ENCODE results near the gene SPON1. TPM values are rescaled to one million over a fixed set of nuclear protein-coding genes. Genes with fewer than 3 reads are reported as not detected.
"Not testable (repeated sequence)": the region's sequence is repeated elsewhere in the genome, so short reads cannot be mapped to it uniquely, and the experiment has no call there.

Gene SPON1
- total and polyA plus RNA-seq, 12 donors: 2.7 to 116 (median 34.4) TPM

GRCh38 chr11:14273895-14274294 lies 311.4 kb downstream of the SPON1 start:
- WGBS, 4 donors: 89 to 93% (median 91%) methylated on average over 2 of the region's 2 CpGs
- no peak for DNase-seq
- Histone ChIP-seq H3K27ac (no peak overlapping the region), H3K27me3 (no peaks in the 10 kb centered on the region), H3K9me3 (replicated peaks in 1 of 3) (no peaks in the 10 kb centered on the region), H3K4me1 (replicated peaks in 1 of 2) (peaks cover 0 to 5% of the 10 kb centered on the region in 2 donors), H3K4me3 (no peak overlapping the region), H3K36me3 (replicated peaks in 1 of 2) (no peaks in the 10 kb centered on the region)
- TF ChIP-seq CTCF (IDR thresholded peaks at IDR 0.05): no peak
- no peak for TF ChIP-seq POLR2A (IDR thresholded peaks at IDR 0.05)
- intact Hi-C loops (cut with DNase I): no loop called here

GRCh38 chr11:14275076-14275475 lies 312.6 kb downstream of the SPON1 start:
- H3K9me3 ChIP-seq (replicated peaks in 1 of 3): no peaks in the 10 kb centered on the region
- peaks cover 0 to 5% of the 10 kb centered on the region in 2 donors for H3K4me1 ChIP-seq (replicated peaks in 1 of 2)

DNA sequence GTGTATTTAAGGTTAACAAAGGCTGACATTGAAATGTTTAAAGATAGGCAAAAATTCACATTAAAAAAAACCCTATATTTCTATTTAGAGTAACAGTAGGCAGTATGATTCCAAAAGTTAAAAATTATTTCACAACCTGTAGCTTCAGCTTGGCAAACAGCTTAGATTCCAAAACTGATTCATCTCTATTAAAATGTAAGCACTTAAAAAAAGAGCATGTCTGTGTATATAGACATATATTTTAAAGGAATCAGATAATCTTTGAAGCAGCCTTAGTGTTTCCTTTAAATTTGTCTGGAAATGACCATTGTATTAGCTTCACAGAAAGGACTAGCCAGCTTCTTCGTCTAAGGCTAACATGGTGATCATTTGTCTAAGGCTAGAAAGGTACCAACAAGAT lies 316.3 kb downstream of the SPON1 start:
- H3K4me1 ChIP-seq (replicated peaks in 1 of 2); H3K4me3 ChIP-seq; intact Hi-C loops (cut with DNase I); H3K9me3 ChIP-seq (replicated peaks in 1 of 3); H3K27ac ChIP-seq; H3K36me3 ChIP-seq (replicated peaks in 1 of 2); DNase-seq; H3K27me3 ChIP-seq: not testable (repeated sequence)
- WGBS, 4 donors: 96% methylated on average over 1 of the region's 1 CpG; no CpG with 5 or more reads in 3 of the 4 donors

More at GRCh38 chr11:14275076-14275475, 312.6 kb downstream of the SPON1 start:
- intact Hi-C loops (cut with DNase I): no loop called here
- Histone ChIP-seq H3K27me3 (no peaks in the 10 kb centered on the region), H3K27ac (no peak overlapping the region), H3K36me3 (replicated peaks in 1 of 2) (no peaks in the 10 kb centered on the region), H3K4me3 (no peak overlapping the region)
- no peak for DNase-seq
- TF ChIP-seq POLR2A (IDR thresholded peaks at IDR 0.05): no peak
- no peak for TF ChIP-seq CTCF (IDR thresholded peaks at IDR 0.05)

- Histone ChIP-seq H3K9me3 (replicated peaks in 1 of 3) (no peaks in the 10 kb centered on the region), H3K4me1 (replicated peaks in 1 of 2) (no peaks in the 10 kb centered on the region), H3K27ac (peak overlapping the region in 1 of 5 donors; percentile 5), H3K4me3 (no peak overlapping the region), H3K36me3 (replicated peaks in 1 of 2) (no peaks in the 10 kb centered on the region), H3K27me3 (no peaks in the 10 kb centered on the region)
- TF ChIP-seq POLR2A (IDR thresholded peaks at IDR 0.05) (no peak), CTCF (IDR thresholded peaks at IDR 0.05) (no peak)
- no peak for DNase-seq
- intact Hi-C loops (cut with DNase I): no loop called here
- 62 to 89% (median 86%) methylated on average over 2 of the region's 2 CpGs for WGBS, 4 donors
Measured at GRCh38 chr11:14288189-14288935, 325.8 kb downstream of the SPON1 start.

GRCh38 chr11:14290422-14290821 lies 327.9 kb downstream of the SPON1 start:
- no peaks in the 10 kb centered on the region for H3K9me3 ChIP-seq (replicated peaks in 1 of 3)
- H3K4me1 ChIP-seq (replicated peaks in 1 of 2): no peaks in the 10 kb centered on the region
- TF ChIP-seq POLR2A (IDR thresholded peaks at IDR 0.05): no peak
- TF ChIP-seq CTCF (IDR thresholded peaks at IDR 0.05): no peak
- H3K4me3 ChIP-seq: no peak overlapping the region
- intact Hi-C loops (cut with DNase I): loop anchor here in 1 of 2 donors (10.0 kb wide), 1 partner anchor 164 kb away; no protein-coding TSS in a partner anchor
- H3K27ac ChIP-seq: no peak overlapping the region
- no peaks in the 10 kb centered on the region for H3K36me3 ChIP-seq (replicated peaks in 1 of 2)
- DNase-seq: no peak
- WGBS, 4 donors: 83 to 94% (median 87%) methylated on average over 3 of the region's 3 CpGs
- no peaks in the 10 kb centered on the region for H3K27me3 ChIP-seq
